HG02973 (cell line): ENCODE results near the gene TSPYL4.
"Not testable (repeated sequence)": the region's sequence is repeated elsewhere in the genome, so short reads cannot be mapped to it uniquely, and the experiment has no call there.

Experiments
- ATAC-seq: cut with Tn5 transposase; IDR thresholded peaks from one replicate; pipeline ENCODE4 v1.9.1; 2021; ENCODE audit warnings: moderate library complexity; ENCODE audit not compliant: unreplicated experiment

TSPYL4 gene

GRCh38 chr6:116253505-116254296 is at the start of gene TSPYL4:
TSS of gene TSPYL4 (minus strand) at chr6:116254075. CDS start at chr6:116254008, 67 bp downstream.
- peak; percentile 99 for ATAC-seq

GRCh38 chr6:116301104-116301503 is 47.2 kb upstream of the TSPYL4 start:
- ATAC-seq = no peak

GRCh38 chr6:116300566-116300965 is 46.7 kb upstream of the TSPYL4 start:
- no peak for ATAC-seq

GRCh38 chr6:116298973-116299372 is 45.1 kb upstream of the TSPYL4 start:
- no peak for ATAC-seq

- no peak for ATAC-seq
Measured at GRCh38 chr6:116298273-116298672, 44.4 kb upstream of the TSPYL4 start.

- ATAC-seq = no peak
Measured at GRCh38 chr6:116292553-116292952, 38.7 kb upstream of the TSPYL4 start.

- ATAC-seq = no peak
Measured at GRCh38 chr6:116291701-116292396, 38.0 kb upstream of the TSPYL4 start.

- ATAC-seq = no peak
Measured at GRCh38 chr6:116290799-116291198, 36.9 kb upstream of the TSPYL4 start.

- no peak for ATAC-seq
Measured at GRCh38 chr6:116289876-116290275, 36.0 kb upstream of the TSPYL4 start.

GRCh38 chr6:116287689-116288282 is 33.9 kb upstream of the TSPYL4 start:
- peak; percentile 72 for ATAC-seq

- ATAC-seq = no peak
Measured at GRCh38 chr6:116286773-116287358, 33.0 kb upstream of the TSPYL4 start.

- ATAC-seq = not testable (repeated sequence)
Measured at GRCh38 chr6:116284984-116285383, 31.1 kb upstream of the TSPYL4 start.

GRCh38 chr6:116283191-116283590 is 29.3 kb upstream of the TSPYL4 start:
- no peak for ATAC-seq

GRCh38 chr6:116282698-116283097 is 28.8 kb upstream of the TSPYL4 start:
- no peak for ATAC-seq

GRCh38 chr6:116280933-116281316 is 27.1 kb upstream of the TSPYL4 start:
- ATAC-seq = no peak

- no peak for ATAC-seq
Measured at GRCh38 chr6:116280161-116280932, 26.5 kb upstream of the TSPYL4 start.

- ATAC-seq = peak; percentile 93
Measured at GRCh38 chr6:116279232-116280160, 25.6 kb upstream of the TSPYL4 start, which contains the start of gene TSPYL1. TSS of gene TSPYL1 (minus strand) at chr6:116279930. CDS start at chr6:116279830, 100 bp downstream.

- no peak for ATAC-seq
Measured at GRCh38 chr6:116278854-116279231, 25.0 kb upstream of the TSPYL4 start.

- ATAC-seq = no peak
Measured at GRCh38 chr6:116278481-116278829, 24.6 kb upstream of the TSPYL4 start.

- no peak for ATAC-seq
Measured at GRCh38 chr6:116277124-116277523, 23.2 kb upstream of the TSPYL4 start.
